Naive thymus-derived CD4-positive, alpha-beta T cell (primary cell): ENCODE data around the gene TM9SF3. TPM values are rescaled to one million over a fixed set of nuclear protein-coding genes. Genes with fewer than 3 reads are reported as not detected.

Experiments used
- ATAC-seq: fragments of 150-1000 bp; cut with Tn5 transposase; 2 replicates; pipeline ENCODE4 v1.10.0; 2021; ENCODE audit warnings: mild to moderate bottlenecking, moderate library complexity
- CTCF ChIA-PET: fragments of 350-600 bp; sonication (Branson Sonifier 250); formaldehyde crosslinking; loops from one replicate; lab custom pipeline; 2021; ENCODE audit warnings: antibody characterized with exemption; lab: Charles Lee
- POLR2A ChIA-PET: fragments of 350-600 bp; sonication (Branson Sonifier 250); formaldehyde crosslinking; loops from one replicate; lab custom pipeline; 2021; ENCODE audit warnings: antibody characterized with exemption, inconsistent platforms; lab: Charles Lee
- DNase-seq, 9 donors: peaks; one replicate each; pipeline versions ENCODE4 v3.0.0 to v3.0.0-alpha.2; 2020 to 2022; ENCODE audit warnings: mixed read lengths in 1 of 9
- H3K27ac ChIP-seq: one replicate; pipeline ENCODE4 v1.7.0; 2013; ENCODE audit warnings: mild to moderate bottlenecking, low read depth, low read length, moderate library complexity
- H3K27me3 ChIP-seq, 2 donors: one replicate each; pipeline ENCODE4 v1.7.0; 2013; ENCODE audit warnings: low read length in 2 of 2, mild to moderate bottlenecking in 2 of 2, moderate library complexity in 2 of 2; ENCODE audit not compliant: control insufficient read depth in 2 of 2, insufficient read depth in 2 of 2
- H3K36me3 ChIP-seq, 3 experiments: 1 replicate in 2 of 3; 2 replicates in 1 of 3; pipeline ENCODE4 v1.7.0; 2013; ENCODE audit warnings: low read length in 3 of 3, mild to moderate bottlenecking in 3 of 3, moderate library complexity in 1 of 3; ENCODE audit not compliant: insufficient read depth in 3 of 3, control insufficient read depth in 2 of 3
- H3K4me1 ChIP-seq, 2 donors: one replicate each; pipeline ENCODE4 v1.7.0; 2013; ENCODE audit warnings: low read length in 2 of 2, mild to moderate bottlenecking in 2 of 2, moderate library complexity in 1 of 2; ENCODE audit not compliant: control insufficient read depth in 2 of 2, insufficient read depth in 2 of 2
- H3K4me3 ChIP-seq: 2 replicates; pipeline ENCODE4 v1.7.0; 2013; ENCODE audit warnings: mild to moderate bottlenecking, low read length
- H3K9me3 ChIP-seq, 3 experiments: 1 replicate in 2 of 3; 2 replicates in 1 of 3; pipeline ENCODE4 v1.7.0; 2013; ENCODE audit warnings: low read length in 3 of 3; ENCODE audit not compliant: control insufficient read depth in 2 of 3
- H3K27ac Mint-ChIP-seq, 9 donors: one replicate each; pipeline ENCODE4 v1.8.0; 2020 to 2022; ENCODE audit warnings: mixed read lengths in 9 of 9, mild to moderate bottlenecking in 8 of 9, moderate library complexity in 5 of 9, inconsistent platforms in 2 of 9
- H3K27me3 Mint-ChIP-seq, 5 donors: one replicate each; pipeline ENCODE4 v1.8.0; 2021 to 2022; ENCODE audit warnings: mixed read lengths in 5 of 5, mild to moderate bottlenecking in 1 of 5
- H3K36me3 Mint-ChIP-seq, 5 donors: one replicate each; pipeline ENCODE4 v1.8.0; 2020 to 2022; ENCODE audit warnings: mixed read lengths in 5 of 5, mild to moderate bottlenecking in 3 of 5, inconsistent platforms in 1 of 5
- H3K4me1 Mint-ChIP-seq, 7 donors: one replicate each; pipeline ENCODE4 v1.8.0; 2020 to 2022; ENCODE audit warnings: mixed read lengths in 7 of 7, mild to moderate bottlenecking in 3 of 7, inconsistent platforms in 1 of 7
- H3K4me3 Mint-ChIP-seq, 10 donors: one replicate each; pipeline ENCODE4 v1.8.0; 2020 to 2022; ENCODE audit warnings: mild to moderate bottlenecking in 10 of 10, mixed read lengths in 10 of 10, moderate library complexity in 6 of 10, inconsistent platforms in 2 of 10
- H3K9me3 Mint-ChIP-seq, 11 donors: one replicate each; pipeline ENCODE4 v1.8.0; 2020 to 2022; ENCODE audit warnings: mixed read lengths in 11 of 11, mild to moderate bottlenecking in 4 of 11, inconsistent platforms in 1 of 11, moderate library complexity in 1 of 11
- intact Hi-C, 2 donors: fragments of 100-400 bp; cut with micrococcal nuclease; formaldehyde crosslinking; loops; one replicate each; pipeline ENCODE4 v1.15.1; 2023
- polyA plus RNA-seq, 2 donors: library from polyadenylated mRNA; unstranded; fragments of 300-500 nt; fragmentation: Illumina TruSeq; gene quantifications; one replicate each; pipeline ENCODE4 v1.2.3, GENCODE V29; 2021
- total RNA-seq, 6 experiments: library from RNA in 5 of 6; stranded (reverse) in 5 of 6; gene quantifications; 1 replicate in 5 of 6; 2 replicates in 1 of 6; pipeline ENCODE4 v1.2.3 and lab custom pipeline; 2021 to 2026

Gene TM9SF3
- total and polyA plus RNA-seq, 7 experiments from 2014 or later, result 56.8 to 94.0 (median 80.5) TPM

DNA sequence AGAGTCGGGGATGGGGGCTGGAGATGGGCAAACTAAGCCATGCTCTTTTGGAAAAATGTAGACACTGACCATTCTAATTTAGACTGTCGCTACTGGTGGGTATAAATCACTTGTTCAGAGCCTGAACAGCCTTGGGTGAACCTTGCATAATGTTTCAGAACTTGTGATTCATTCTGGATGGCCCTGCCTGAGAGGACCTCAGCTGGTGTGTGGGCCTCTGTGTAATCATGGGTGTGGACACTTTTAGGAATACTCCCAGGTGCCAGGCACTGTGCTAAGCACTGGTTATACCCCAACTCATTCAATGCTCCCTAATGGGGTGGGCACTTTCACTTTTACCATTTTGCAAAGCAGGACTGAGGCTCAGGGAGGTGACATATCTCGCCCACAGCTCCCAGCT, 26.8 kb upstream of the TM9SF3 start:
- Histone ChIP-seq H3K36me3 (peaks cover 0 to 3% (median 0%) of the 10 kb centered on the region in 3 experiments), H3K4me1 (peaks cover 0 to 13% of the 10 kb centered on the region in 2 donors), H3K4me3 (no peak overlapping the region), H3K27ac (no peak overlapping the region), H3K9me3 (no peaks in the 10 kb centered on the region), H3K27me3 (no peaks in the 10 kb centered on the region)
- DNase-seq (no peak), ATAC-seq (no peak)
- intact Hi-C loops, result no loop called here
- Mint-ChIP-seq H3K27ac (no peak overlapping the region), H3K27me3 (no peaks in the 10 kb centered on the region), H3K36me3 (no peaks in the 10 kb centered on the region), H3K4me3 (no peak overlapping the region), H3K9me3 (no peaks in the 10 kb centered on the region), H3K4me1 (peaks cover 0 to 11% (median 8%) of the 10 kb centered on the region in 7 donors)
- CTCF ChIA-PET, result no interaction called here
- POLR2A ChIA-PET, result no interaction called here

DNA sequence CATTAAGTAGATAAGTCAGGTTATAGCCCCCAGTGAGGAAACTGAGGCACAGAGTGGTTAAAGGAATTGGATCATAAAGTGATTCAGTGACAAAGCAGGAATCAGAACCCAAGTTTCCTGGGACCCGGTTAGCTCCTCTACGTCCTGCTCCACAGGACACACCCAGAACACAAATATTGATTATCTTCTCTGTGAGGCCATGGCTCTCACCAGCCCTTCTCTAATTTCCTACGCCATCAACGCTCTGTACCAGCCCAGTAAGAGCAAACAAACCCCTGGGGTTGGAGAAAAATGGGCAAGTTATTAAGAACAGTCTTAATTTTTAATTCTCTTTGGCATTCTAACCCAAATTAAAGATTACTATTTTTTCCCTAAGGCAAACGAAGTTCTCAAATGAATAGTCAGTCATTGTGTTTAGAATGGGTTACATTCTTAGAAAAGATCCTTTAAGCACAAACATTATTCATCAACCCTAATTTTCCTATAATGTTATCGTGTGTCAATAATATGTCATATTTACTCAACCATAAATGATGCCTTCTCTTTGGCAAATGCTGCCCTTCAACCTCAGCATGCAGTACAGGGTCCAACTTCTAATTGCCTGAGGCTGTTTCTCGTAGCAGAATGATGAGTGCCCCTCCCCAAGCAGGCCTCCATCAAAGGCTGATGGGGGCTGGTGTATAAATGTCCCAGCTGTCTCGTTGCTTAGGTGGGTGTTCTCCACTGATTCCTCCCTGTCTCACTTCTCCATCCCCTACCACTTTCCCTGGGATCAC, 25.4 kb upstream of the TM9SF3 start:
- intact Hi-C loops, result no loop called here
- Histone ChIP-seq H3K36me3 (peaks cover 0 to 3% (median 0%) of the 10 kb centered on the region in 3 experiments), H3K27me3 (no peaks in the 10 kb centered on the region), H3K27ac (no peak overlapping the region), H3K9me3 (no peaks in the 10 kb centered on the region), H3K4me1 (peaks cover 0 to 13% of the 10 kb centered on the region in 2 donors), H3K4me3 (no peak overlapping the region)
- no peaks in the 10 kb centered on the region for H3K27me3 Mint-ChIP-seq
- no peaks in the 10 kb centered on the region for H3K9me3 Mint-ChIP-seq
- ATAC-seq (no peak), DNase-seq (no peak)
- no peaks in the 10 kb centered on the region for H3K36me3 Mint-ChIP-seq
- no peak overlapping the region for H3K4me3 Mint-ChIP-seq
- ChIA-PET POLR2A (no interaction called here), CTCF (no interaction called here)
- no peak overlapping the region for H3K27ac Mint-ChIP-seq
- peaks cover 0 to 11% (median 8%) of the 10 kb centered on the region in 7 donors for H3K4me1 Mint-ChIP-seq

GRCh38 chr10:96610817-96611216, 24.0 kb upstream of the TM9SF3 start:
- peak; percentile 36 for ATAC-seq
- H3K27ac ChIP-seq, result no peak overlapping the region
- peaks cover 0 to 13% of the 10 kb centered on the region in 2 donors for H3K4me1 ChIP-seq
- ChIA-PET CTCF (interaction anchor here (0.9 kb wide), 1 partner anchor 22 kb away, joined by 3 read pairs; no protein-coding TSS in a partner anchor), POLR2A (no interaction called here)
- no peak overlapping the region for H3K4me3 ChIP-seq
- intact Hi-C loops, result no loop called here
- Mint-ChIP-seq H3K36me3 (no peaks in the 10 kb centered on the region), H3K4me1 (peaks cover 0 to 11% (median 8%) of the 10 kb centered on the region in 7 donors), H3K27ac (no peak overlapping the region), H3K9me3 (peaks cover 0 to 2% (median 0%) of the 10 kb centered on the region in 11 donors), H3K4me3 (no peak overlapping the region), H3K27me3 (peaks cover 0 to 6% (median 0%) of the 10 kb centered on the region in 5 donors)
- H3K9me3 ChIP-seq, result no peaks in the 10 kb centered on the region
- no peak for DNase-seq
- H3K27me3 ChIP-seq, result no peaks in the 10 kb centered on the region
- H3K36me3 ChIP-seq, result no peaks in the 10 kb centered on the region

- Histone ChIP-seq H3K36me3 (no peaks in the 10 kb centered on the region), H3K4me3 (no peak overlapping the region), H3K9me3 (no peaks in the 10 kb centered on the region), H3K4me1 (peaks cover 0 to 13% of the 10 kb centered on the region in 2 donors), H3K27me3 (no peaks in the 10 kb centered on the region), H3K27ac (no peak overlapping the region)
- ChIA-PET CTCF (no interaction called here), POLR2A (no interaction called here)
- peaks cover 0 to 11% (median 8%) of the 10 kb centered on the region in 7 donors for H3K4me1 Mint-ChIP-seq
- ATAC-seq, result no peak
- H3K9me3 Mint-ChIP-seq, result peaks cover 0 to 2% (median 0%) of the 10 kb centered on the region in 11 donors
- intact Hi-C loops, result no loop called here
- no peak overlapping the region for H3K4me3 Mint-ChIP-seq
- peaks cover 0 to 6% (median 0%) of the 10 kb centered on the region in 5 donors for H3K27me3 Mint-ChIP-seq
- no peak overlapping the region for H3K27ac Mint-ChIP-seq
- DNase-seq, result no peak
- H3K36me3 Mint-ChIP-seq, result no peaks in the 10 kb centered on the region
These were observed 22.7 kb upstream of the TM9SF3 start for GRCh38 chr10:96609510-96609909.

GRCh38 chr10:96608805-96609204, 22.0 kb upstream of the TM9SF3 start:
- ATAC-seq, result no peak
- Mint-ChIP-seq H3K9me3 (peaks cover 0 to 2% (median 0%) of the 10 kb centered on the region in 11 donors), H3K27me3 (peaks cover 0 to 6% (median 0%) of the 10 kb centered on the region in 5 donors), H3K4me3 (no peak overlapping the region), H3K36me3 (no peaks in the 10 kb centered on the region), H3K4me1 (peaks cover 0 to 11% (median 8%) of the 10 kb centered on the region in 7 donors), H3K27ac (no peak overlapping the region)
- Histone ChIP-seq H3K27ac (no peak overlapping the region), H3K4me3 (no peak overlapping the region), H3K4me1 (peaks cover 0 to 13% of the 10 kb centered on the region in 2 donors), H3K36me3 (no peaks in the 10 kb centered on the region), H3K27me3 (no peaks in the 10 kb centered on the region), H3K9me3 (no peaks in the 10 kb centered on the region)
- CTCF ChIA-PET, result no interaction called here
- POLR2A ChIA-PET, result no interaction called here
- intact Hi-C loops, result no loop called here
- no peak for DNase-seq

DNA sequence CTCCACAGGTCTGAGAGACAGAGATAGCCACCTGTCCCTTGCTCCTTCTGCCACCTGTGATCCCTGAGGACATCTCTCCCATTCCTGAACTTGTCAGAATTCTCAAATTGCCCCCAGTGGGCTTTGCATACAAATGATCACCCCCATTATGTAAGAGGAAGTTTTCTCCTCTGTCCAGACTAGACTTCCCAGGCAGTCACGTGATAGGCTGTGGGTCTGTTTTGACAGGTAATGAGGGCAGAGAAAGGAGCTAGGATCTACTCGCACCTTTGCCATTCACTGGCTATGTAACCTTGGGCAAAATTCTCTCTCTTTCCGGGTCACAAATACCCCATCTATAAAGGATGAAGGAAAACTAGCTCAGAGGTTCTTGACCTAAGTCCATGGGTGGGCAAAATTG, 21.4 kb upstream of the TM9SF3 start:
- H3K27me3 ChIP-seq, result no peaks in the 10 kb centered on the region
- ChIA-PET POLR2A (no interaction called here), CTCF (no interaction called here)
- Mint-ChIP-seq H3K4me3 (no peak overlapping the region), H3K27ac (no peak overlapping the region), H3K27me3 (peaks cover 0 to 6% (median 0%) of the 10 kb centered on the region in 5 donors), H3K9me3 (peaks cover 0 to 2% (median 0%) of the 10 kb centered on the region in 11 donors), H3K4me1 (peaks cover 0 to 11% (median 8%) of the 10 kb centered on the region in 7 donors), H3K36me3 (no peaks in the 10 kb centered on the region)
- no peak for ATAC-seq
- no peaks in the 10 kb centered on the region for H3K36me3 ChIP-seq
- no peak overlapping the region for H3K27ac ChIP-seq
- intact Hi-C loops, result no loop called here
- DNase-seq, result no peak
- H3K4me3 ChIP-seq, result no peak overlapping the region
- H3K4me1 ChIP-seq, result peaks cover 0 to 13% of the 10 kb centered on the region in 2 donors
- no peaks in the 10 kb centered on the region for H3K9me3 ChIP-seq
